Uterus (tissue), 2 donors: Measurements from ENCODE around the gene TMEM97.

Experiments
- CTCF ChIP-seq, 4 experiments: fragments of 200-600 bp in 2 of 4; fragments of 450-650 bp in 2 of 4; sonication (generic) in 2 of 4; IDR thresholded peaks; one replicate each; pipeline ENCODE4 v1.5.1; 2016 to 2019; ENCODE audit warnings: antibody characterized with exemption in 4 of 4, mild to moderate bottlenecking in 2 of 4, moderate library complexity in 1 of 4
- POLR2A ChIP-seq, 2 donors: fragments of 450-650 bp; IDR thresholded peaks; one replicate each; pipeline ENCODE4 v1.6.1; 2016; ENCODE audit warnings: antibody characterized with exemption in 2 of 2, mild to moderate bottlenecking in 1 of 2, moderate library complexity in 1 of 2

- TF ChIP-seq CTCF (IDR thresholded peaks at IDR 0.05) = no peak
- TF ChIP-seq POLR2A (IDR thresholded peaks at IDR 0.05) = no peak
Observed at GRCh38 chr17:28317966-28318758, 838 bp upstream of the TMEM97 start.
